GM12875 (cell line): ENCODE results near the gene ELL.
A peak's percentile ranks its signal among the peaks of the same experiment; 100 is the strongest.

Experiments
- H3K4me3 ChIP-seq: one replicate; pipeline ENCODE4 v1.5.1; 2011; ENCODE audit warnings: low read depth, low read length, control low read depth
- TF ChIP-seq, protein P1 (sequence below): IDR thresholded peaks from 2 replicates; pipeline ENCODE4 v1.5.1; 2011; ENCODE audit warnings: low read depth, mild to moderate bottlenecking, control low read depth, inconsistent platforms, low read length, moderate library complexity, borderline replicate concordance; ENCODE audit not compliant: insufficient read depth

Gene ELL

GRCh38 chr19:18435842-18436670 lies 85.8 kb downstream of the ELL start:
- no peak overlapping the region for H3K4me3 ChIP-seq
- TF ChIP-seq, protein P1, sequence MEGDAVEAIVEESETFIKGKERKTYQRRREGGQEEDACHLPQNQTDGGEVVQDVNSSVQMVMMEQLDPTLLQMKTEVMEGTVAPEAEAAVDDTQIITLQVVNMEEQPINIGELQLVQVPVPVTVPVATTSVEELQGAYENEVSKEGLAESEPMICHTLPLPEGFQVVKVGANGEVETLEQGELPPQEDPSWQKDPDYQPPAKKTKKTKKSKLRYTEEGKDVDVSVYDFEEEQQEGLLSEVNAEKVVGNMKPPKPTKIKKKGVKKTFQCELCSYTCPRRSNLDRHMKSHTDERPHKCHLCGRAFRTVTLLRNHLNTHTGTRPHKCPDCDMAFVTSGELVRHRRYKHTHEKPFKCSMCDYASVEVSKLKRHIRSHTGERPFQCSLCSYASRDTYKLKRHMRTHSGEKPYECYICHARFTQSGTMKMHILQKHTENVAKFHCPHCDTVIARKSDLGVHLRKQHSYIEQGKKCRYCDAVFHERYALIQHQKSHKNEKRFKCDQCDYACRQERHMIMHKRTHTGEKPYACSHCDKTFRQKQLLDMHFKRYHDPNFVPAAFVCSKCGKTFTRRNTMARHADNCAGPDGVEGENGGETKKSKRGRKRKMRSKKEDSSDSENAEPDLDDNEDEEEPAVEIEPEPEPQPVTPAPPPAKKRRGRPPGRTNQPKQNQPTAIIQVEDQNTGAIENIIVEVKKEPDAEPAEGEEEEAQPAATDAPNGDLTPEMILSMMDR, result no peak

DNA sequence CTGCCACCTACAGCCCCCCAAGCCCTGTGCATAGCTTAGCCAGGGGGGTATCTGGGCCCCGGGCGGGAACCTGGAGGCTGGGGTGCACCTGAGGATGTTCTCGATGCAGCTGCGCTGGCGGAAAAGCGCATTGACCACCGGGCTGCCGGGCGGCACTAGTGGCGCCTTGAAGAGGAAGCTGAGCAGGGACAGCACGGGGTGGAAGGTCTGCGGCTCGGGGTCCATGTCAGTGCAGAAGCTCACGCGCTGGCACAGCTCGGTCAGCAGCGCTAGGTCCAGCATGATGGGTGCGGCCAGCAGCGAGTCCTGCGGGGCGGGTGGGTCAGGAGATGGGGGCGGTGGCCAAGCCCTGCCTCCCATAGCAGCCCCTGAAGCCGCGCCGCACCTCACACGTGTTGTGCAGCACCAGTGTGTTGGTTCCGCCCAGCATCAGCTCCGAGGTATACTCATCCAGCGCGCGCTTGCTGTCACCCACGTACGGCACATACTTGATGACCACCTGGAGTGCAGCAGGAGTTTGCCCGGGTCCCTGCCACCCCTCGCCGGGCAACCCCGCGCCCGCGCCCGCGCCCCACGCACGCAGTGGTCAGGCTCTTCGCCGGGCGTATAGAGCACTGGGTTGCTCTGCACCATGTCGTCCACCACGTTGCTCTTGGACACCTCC lies 86.6 kb downstream of the ELL start:
- H3K4me3 ChIP-seq, result no peak overlapping the region
- TF ChIP-seq, protein P1, result no peak

DNA sequence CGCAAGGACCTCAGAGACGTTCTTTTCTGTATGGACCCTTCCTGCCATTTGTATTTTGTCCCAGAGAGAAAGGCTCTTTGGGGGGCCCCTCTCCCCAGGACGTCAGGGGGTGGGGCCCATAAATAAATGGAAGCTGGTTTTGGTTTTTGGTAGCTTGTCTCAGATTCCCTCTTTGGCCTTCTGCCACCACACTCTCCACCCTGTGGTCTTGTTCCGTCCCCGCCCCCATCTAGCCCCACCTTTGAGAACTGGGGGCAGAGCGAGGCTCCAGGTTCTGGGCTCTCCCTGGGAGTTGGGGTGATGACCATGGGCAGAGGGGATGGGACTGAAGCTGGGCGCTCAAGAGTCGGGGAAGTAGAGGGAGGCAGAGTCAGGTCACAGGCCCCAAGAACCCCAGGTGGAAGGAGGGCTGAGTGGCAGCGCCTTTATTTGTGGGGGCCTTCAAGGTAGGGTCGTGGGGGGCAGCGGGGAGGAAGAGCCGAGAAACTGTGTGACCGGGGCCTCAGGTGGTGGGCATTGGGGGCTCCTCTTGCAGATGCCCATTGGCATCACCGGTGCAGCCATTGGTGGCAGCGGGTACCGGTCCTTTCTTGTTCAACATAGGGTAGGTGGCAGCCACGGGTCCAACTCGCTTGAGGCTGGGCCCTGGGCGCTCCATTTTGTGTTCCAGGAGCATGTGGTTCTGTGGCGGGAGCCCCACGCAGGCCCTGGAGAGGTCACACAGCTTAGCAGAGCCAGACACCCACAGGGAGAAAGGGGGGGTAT lies 87.3 kb downstream of the ELL start:
- peak overlapping the region; percentile 75 for H3K4me3 ChIP-seq

DNA sequence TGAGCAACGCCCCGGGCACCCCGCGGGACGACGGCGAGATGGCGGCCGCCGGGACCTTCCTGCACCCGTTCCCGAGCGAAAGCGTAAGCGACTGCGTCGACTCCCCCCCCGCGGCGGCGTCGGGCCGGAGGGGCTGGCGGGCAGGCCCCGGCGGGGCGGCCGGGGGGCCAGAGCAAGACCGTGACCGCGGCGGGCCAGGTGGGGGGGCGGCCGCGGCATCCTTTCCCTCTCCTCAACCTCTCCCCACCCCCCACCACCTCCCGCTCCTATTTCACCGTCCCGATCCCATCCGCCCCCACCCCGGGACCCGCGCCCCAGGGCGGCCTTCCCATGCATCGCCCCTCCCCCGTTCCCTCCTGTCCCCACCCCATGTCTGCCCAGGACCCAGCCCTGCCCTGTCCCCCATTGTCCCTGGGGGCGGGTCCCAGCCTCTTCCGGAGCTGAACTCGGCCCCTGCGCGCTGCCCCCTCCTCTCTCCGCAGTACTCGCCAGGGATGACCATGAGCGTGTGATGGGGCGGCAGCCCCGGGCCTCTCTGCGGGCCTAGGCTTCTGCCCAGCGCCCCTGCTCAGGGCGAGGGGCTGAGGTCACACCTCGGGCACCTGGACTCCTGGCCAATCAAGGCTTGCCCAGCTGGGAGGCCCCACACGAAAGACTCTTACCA lies 88.0 kb downstream of the ELL start:
- TF ChIP-seq, protein P1, result no peak
- peak overlapping the region; percentile 75 for H3K4me3 ChIP-seq

More for the DNA sequence above, 87.3 kb downstream of the ELL start:
- TF ChIP-seq, protein P1, result no peak

DNA sequence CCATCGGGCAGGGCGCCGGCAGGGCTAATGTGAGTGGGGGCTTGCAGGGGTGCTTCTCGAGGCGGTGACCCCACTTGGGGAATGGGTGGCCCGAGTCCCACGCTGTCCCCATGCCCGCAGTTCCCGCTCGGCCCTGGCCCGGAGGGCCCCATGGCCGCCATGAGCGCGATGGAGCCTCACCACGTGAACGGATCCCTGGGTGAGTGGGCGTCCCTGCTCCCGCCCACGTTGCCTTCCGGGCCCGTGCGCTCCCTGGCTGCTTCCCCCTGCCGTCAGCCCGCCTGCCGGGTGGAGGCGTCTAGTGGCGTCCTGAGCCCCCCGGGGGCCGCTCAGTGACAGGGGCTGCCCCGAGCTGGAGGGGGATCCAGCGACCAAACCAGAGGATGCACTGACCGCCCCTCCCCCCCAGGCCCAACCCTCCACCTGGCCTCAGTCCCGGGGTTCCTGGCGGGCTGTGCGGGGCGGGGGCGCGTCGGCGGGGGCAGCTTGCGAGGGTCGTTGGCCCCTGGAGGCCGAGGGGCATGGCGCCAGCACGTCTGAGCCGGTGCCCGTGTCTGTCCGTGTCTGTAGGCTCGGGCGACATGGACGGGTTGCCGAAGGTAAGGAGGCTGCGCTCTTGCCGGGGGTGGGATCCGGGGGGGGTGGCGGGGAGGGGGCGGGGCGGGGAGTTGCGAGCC lies 88.7 kb downstream of the ELL start:
- peak overlapping the region; percentile 75 for H3K4me3 ChIP-seq
- TF ChIP-seq, protein P1, result 0 out of 2 replicates have a peak, but pooled peaks have one; percentile 4

GRCh38 chr19:18432275-18433014 lies 89.4 kb downstream of the ELL start:
- peak overlapping the region; percentile 75 for H3K4me3 ChIP-seq
- TF ChIP-seq, protein P1, result no peak
